Measurements from ENCODE around the gene CD3D.

The CD3D gene

GRCh38 chr11:118301600-118302195, 40.8 kb downstream of the CD3D start:
- DNase-seq (ENCODE audit: low spot score), result no peak

GRCh38 chr11:118295815-118296454, 46.6 kb downstream of the CD3D start:
- no peak for DNase-seq (ENCODE audit: low spot score)

- no peak for DNase-seq (ENCODE audit: low spot score)
Observed at GRCh38 chr11:118295199-118295598, 47.3 kb downstream of the CD3D start.

- DNase-seq (ENCODE audit: low spot score), result no peak
Observed at GRCh38 chr11:118294053-118294452, 48.5 kb downstream of the CD3D start.

- DNase-seq (ENCODE audit: low spot score), result no peak
Observed at GRCh38 chr11:118291477-118292135, 50.9 kb downstream of the CD3D start.

GRCh38 chr11:118290923-118291322, 51.6 kb downstream of the CD3D start:
- DNase-seq (ENCODE audit: low spot score), result peak; percentile 18

- no peak for DNase-seq (ENCODE audit: low spot score)
Observed at GRCh38 chr11:118289401-118289800, 53.1 kb downstream of the CD3D start.
